Mesendoderm (in vitro differentiated cells): Measurements from ENCODE around the gene OPRD1.
"Not testable (repeated sequence)": the region's sequence is repeated elsewhere in the genome, so short reads cannot be mapped to it uniquely, and the experiment has no call there.

Experiments used
- DNase-seq: peaks from one replicate; pipeline ENCODE4 v3.0.0; 2013
- H2AK5ac ChIP-seq: 2 replicates; pipeline ENCODE4 v1.6.1; 2013; ENCODE audit warnings: low read length, inconsistent platforms
- H2BK120ac ChIP-seq: 2 replicates; pipeline ENCODE4 v1.6.1; 2013; ENCODE audit warnings: low read depth, mild to moderate bottlenecking, low read length, moderate library complexity, mixed read lengths
- H2BK15ac ChIP-seq: replicated peaks from 2 replicates; pipeline ENCODE4 v1.6.1; 2013; ENCODE audit warnings: low read depth, mild to moderate bottlenecking, moderate library complexity
- H2BK5ac ChIP-seq: 2 replicates; pipeline ENCODE4 v1.6.1; 2013; ENCODE audit warnings: low read length, inconsistent platforms
- H3K18ac ChIP-seq: 2 replicates; pipeline ENCODE4 v1.6.1; 2013; ENCODE audit warnings: mild to moderate bottlenecking, low read length, mixed read lengths
- H3K23ac ChIP-seq: one replicate; pipeline ENCODE4 v1.6.1; 2013; ENCODE audit warnings: low read length
- H3K27ac ChIP-seq: 2 replicates; pipeline ENCODE4 v1.5.1; 2013; ENCODE audit warnings: low read depth, mild to moderate bottlenecking, inconsistent platforms, low read length, moderate library complexity
- H3K27me3 ChIP-seq: 2 replicates; pipeline ENCODE4 v1.6.1; 2013; ENCODE audit warnings: low read length, control low read depth, mild to moderate bottlenecking, inconsistent platforms; ENCODE audit not compliant: insufficient read depth, poor library complexity
- H3K36me3 ChIP-seq: 2 replicates; pipeline ENCODE4 v1.6.1; 2013; ENCODE audit warnings: low read length, inconsistent platforms; ENCODE audit not compliant: control insufficient read depth, insufficient read depth
- H3K4ac ChIP-seq: one replicate; pipeline ENCODE4 v1.6.1; 2013; ENCODE audit warnings: low read depth, mild to moderate bottlenecking, low read length, moderate library complexity
- H3K4me1 ChIP-seq: 2 replicates; pipeline ENCODE4 v1.6.1; 2013; ENCODE audit warnings: low read depth, low read length, inconsistent platforms; ENCODE audit not compliant: control insufficient read depth
- H3K4me2 ChIP-seq: 2 replicates; pipeline ENCODE4 v1.6.1; 2013; ENCODE audit warnings: low read length
- H3K4me3 ChIP-seq: 2 replicates; pipeline ENCODE4 v1.5.1; 2013; ENCODE audit warnings: mild to moderate bottlenecking, low read length
- H3K56ac ChIP-seq: one replicate; pipeline ENCODE4 v1.6.1; 2013; ENCODE audit warnings: low read length
- H3K79me1 ChIP-seq: 2 replicates; pipeline ENCODE4 v1.6.1; 2013; ENCODE audit warnings: low read length, inconsistent platforms
- H3K79me2 ChIP-seq: 2 replicates; pipeline ENCODE4 v1.6.1; 2013; ENCODE audit warnings: mild to moderate bottlenecking, low read length; ENCODE audit not compliant: control insufficient read depth, insufficient read depth
- H3K9ac ChIP-seq: 2 replicates; pipeline ENCODE4 v1.6.1; 2013; ENCODE audit warnings: low read length, inconsistent platforms
- H4K5ac ChIP-seq: one replicate; pipeline ENCODE4 v1.6.1; 2013; ENCODE audit warnings: low read length
- H4K8ac ChIP-seq: one replicate; pipeline ENCODE4 v1.6.1; 2013; ENCODE audit warnings: low read depth, mild to moderate bottlenecking, control low read depth, low read length, moderate library complexity
- WGBS: extraction: QIAGEN DNeasy Blood & Tissue Kit; methylation state at CpG from one replicate; pipeline ENCODE4 v1.1.7; 2013; ENCODE audit warnings: low lambda C conversion rate, missing lambda C conversion rate; ENCODE audit not compliant: insufficient coverage; ENCODE audit errors: extremely low coverage; 5-methylcytosine and 5-hydroxymethylcytosine counted together

Gene OPRD1

GRCh38 chr1:28854406-28854805 lies 42.4 kb downstream of the OPRD1 start:
- not testable (repeated sequence) for H3K9ac ChIP-seq, H3K56ac ChIP-seq, DNase-seq, H3K27me3 ChIP-seq, H3K36me3 ChIP-seq, H3K4ac ChIP-seq, H3K79me2 ChIP-seq, H3K23ac ChIP-seq, H3K18ac ChIP-seq, H3K4me3 ChIP-seq, H2BK5ac ChIP-seq, H3K27ac ChIP-seq, H3K79me1 ChIP-seq, H2BK15ac ChIP-seq, H2BK120ac ChIP-seq, H4K5ac ChIP-seq, H4K8ac ChIP-seq, H3K4me2 ChIP-seq, H2AK5ac ChIP-seq, H3K4me1 ChIP-seq
- WGBS, result no CpG with 5 or more reads among the region's 7 CpGs

GRCh38 chr1:28855046-28855445 lies 43.1 kb downstream of the OPRD1 start:
- no peak overlapping the region for H3K4me3 ChIP-seq
- no peaks in the 10 kb centered on the region for H3K36me3 ChIP-seq
- no peaks in the 10 kb centered on the region for H3K79me2 ChIP-seq
- no peaks in the 10 kb centered on the region for H3K4me1 ChIP-seq
- no peak overlapping the region for H3K4ac ChIP-seq
- no peaks in the 10 kb centered on the region for H3K79me1 ChIP-seq
- H2AK5ac ChIP-seq, result no peak overlapping the region
- DNase-seq, result no peak
- no peak overlapping the region for H2BK120ac ChIP-seq
- H3K9ac ChIP-seq, result no peak overlapping the region
- no peak overlapping the region for H2BK5ac ChIP-seq
- H3K23ac ChIP-seq, result no peak overlapping the region
- H4K5ac ChIP-seq, result no peak overlapping the region
- H3K27ac ChIP-seq, result no peak overlapping the region
- no peak overlapping the region for H4K8ac ChIP-seq
- H3K27me3 ChIP-seq, result no peaks in the 10 kb centered on the region
- no peak overlapping the region for H3K4me2 ChIP-seq
- no peak overlapping the region for H2BK15ac ChIP-seq
- no peak overlapping the region for H3K56ac ChIP-seq
- no peak overlapping the region for H3K18ac ChIP-seq
- WGBS, result no CpG with 5 or more reads among the region's 8 CpGs

GRCh38 chr1:28855469-28855951 lies 43.5 kb downstream of the OPRD1 start:
- Histone ChIP-seq H3K27ac (no peak overlapping the region), H3K4ac (no peak overlapping the region), H2BK15ac (no peak overlapping the region), H3K36me3 (no peaks in the 10 kb centered on the region), H2BK5ac (no peak overlapping the region), H3K18ac (no peak overlapping the region), H3K4me2 (no peak overlapping the region), H3K4me1 (no peaks in the 10 kb centered on the region), H2BK120ac (no peak overlapping the region), H3K56ac (no peak overlapping the region), H3K79me2 (no peaks in the 10 kb centered on the region), H3K4me3 (no peak overlapping the region), H3K27me3 (no peaks in the 10 kb centered on the region), H3K23ac (no peak overlapping the region), H4K5ac (no peak overlapping the region), H3K79me1 (no peaks in the 10 kb centered on the region), H3K9ac (no peak overlapping the region), H4K8ac (no peak overlapping the region), H2AK5ac (no peak overlapping the region)
- DNase-seq, result no peak
- no CpG with 5 or more reads among the region's 12 CpGs for WGBS

- Histone ChIP-seq H3K23ac (peak overlapping the region; percentile 89), H3K4me3 (no peak overlapping the region), H2BK120ac (no peak overlapping the region), H4K8ac (no peak overlapping the region), H2BK5ac (no peak overlapping the region), H3K36me3 (no peaks in the 10 kb centered on the region), H3K56ac (no peak overlapping the region), H2BK15ac (no peak overlapping the region), H2AK5ac (no peak overlapping the region), H3K4me1 (no peaks in the 10 kb centered on the region), H3K4ac (no peak overlapping the region), H3K79me1 (no peaks in the 10 kb centered on the region), H3K9ac (no peak overlapping the region), H3K79me2 (no peaks in the 10 kb centered on the region), H3K4me2 (no peak overlapping the region), H3K18ac (no peak overlapping the region), H3K27ac (no peak overlapping the region), H4K5ac (no peak overlapping the region), H3K27me3 (no peaks in the 10 kb centered on the region)
- no CpG with 5 or more reads among the region's 7 CpGs for WGBS
- DNase-seq, result no peak
Measured at GRCh38 chr1:28855969-28856368, 44.0 kb downstream of the OPRD1 start.

GRCh38 chr1:28860332-28861073 lies 48.5 kb downstream of the OPRD1 start:
- no CpG with 5 or more reads among the region's 3 CpGs for WGBS
- no peak overlapping the region for H3K18ac ChIP-seq
- no peak for DNase-seq

More at GRCh38 chr1:28860332-28861073, 48.5 kb downstream of the OPRD1 start:
- no peak overlapping the region for H2AK5ac ChIP-seq
- H3K27ac ChIP-seq, result no peak overlapping the region
- no peak overlapping the region for H4K5ac ChIP-seq
- no peak overlapping the region for H2BK120ac ChIP-seq
- no peak overlapping the region for H3K23ac ChIP-seq
- H3K56ac ChIP-seq, result no peak overlapping the region
- H3K9ac ChIP-seq, result no peak overlapping the region
- H3K4me2 ChIP-seq, result no peak overlapping the region
- H2BK5ac ChIP-seq, result no peak overlapping the region
- no peaks in the 10 kb centered on the region for H3K4me1 ChIP-seq
- no peak overlapping the region for H4K8ac ChIP-seq
- no peaks in the 10 kb centered on the region for H3K27me3 ChIP-seq
- H2BK15ac ChIP-seq, result no peak overlapping the region
- H3K4me3 ChIP-seq, result no peak overlapping the region
- H3K4ac ChIP-seq, result no peak overlapping the region
- no peaks in the 10 kb centered on the region for H3K79me2 ChIP-seq
- no peaks in the 10 kb centered on the region for H3K79me1 ChIP-seq
- H3K36me3 ChIP-seq, result no peaks in the 10 kb centered on the region
